ENCODE measurements around the gene NUDT16.

GRCh38 chr3:131360191-131360755 is 21.3 kb upstream of the NUDT16 start:
- TF ChIP-seq CTCF (IDR thresholded peaks at IDR 0.05 in 4 of 5, conservative IDR thresholded peaks at IDR 0.05 in 1 of 5) (no peak), POLR2A (IDR thresholded peaks at IDR 0.05) (no peak)
